ENCODE measurements around the gene FAM204A.

The FAM204A gene

DNA sequence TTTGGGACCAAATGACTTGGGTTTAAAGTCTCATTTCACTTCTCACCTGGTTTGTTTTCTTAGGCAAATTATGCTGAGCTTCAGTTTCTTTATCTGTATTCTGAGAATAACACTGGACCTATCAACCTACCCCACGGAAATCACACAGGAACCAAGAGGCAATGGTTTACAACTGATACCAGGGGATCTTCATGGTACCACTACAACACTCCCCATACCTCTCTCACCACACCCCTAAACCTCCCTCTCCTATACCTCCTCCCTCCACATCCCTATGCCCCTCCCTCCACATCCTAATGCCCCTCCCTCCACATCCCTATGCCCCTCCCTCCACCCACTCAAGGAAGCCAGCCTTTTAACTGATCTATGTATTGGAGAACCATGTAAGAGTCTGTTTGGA lies 9.9 kb downstream of the FAM204A start:
- DNase-seq (ENCODE audit: low read depth in 2 of 3, low spot score in 1 of 3), result no peak

DNA sequence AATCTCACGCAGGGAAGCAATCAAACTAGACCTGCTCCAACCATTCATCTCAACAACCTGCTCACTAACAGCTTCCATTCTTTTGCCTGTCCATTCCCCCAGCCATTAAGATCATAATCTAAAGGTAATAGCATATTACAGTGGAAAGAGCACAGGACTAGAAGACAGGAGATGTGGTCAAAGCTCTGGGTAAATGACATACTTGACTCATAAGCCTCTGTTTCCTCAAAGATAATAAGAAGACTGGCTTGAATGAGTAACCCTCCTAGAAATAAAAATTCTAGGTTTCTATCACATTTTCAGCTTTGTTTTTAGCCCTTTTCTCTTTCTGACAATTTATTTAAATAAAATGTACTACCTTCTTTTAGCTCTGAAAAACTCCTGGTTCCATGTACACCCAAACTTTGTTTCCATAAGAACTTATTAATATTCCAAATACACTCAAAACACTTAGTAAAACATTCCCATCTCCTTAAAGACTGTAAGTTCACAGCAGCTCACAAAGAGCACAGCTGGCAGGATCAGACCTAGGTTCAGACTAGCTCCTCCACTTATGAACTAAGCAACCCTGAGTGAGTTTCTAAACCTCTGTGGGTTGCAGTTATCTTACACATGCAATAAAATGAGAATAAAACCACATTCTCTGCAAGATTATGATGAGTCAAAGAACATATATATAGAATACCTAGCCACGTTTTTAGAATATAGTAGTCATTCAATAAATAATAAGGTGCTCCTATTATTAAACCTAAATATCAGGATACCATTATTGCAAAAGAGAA lies 11.6 kb downstream of the FAM204A start:
- DNase-seq (ENCODE audit: low read depth in 2 of 3, low spot score in 1 of 3), result no peak

GRCh38 chr10:118324140-118324539 lies 18.0 kb downstream of the FAM204A start:
- no peak for DNase-seq (ENCODE audit: low read depth in 2 of 3, low spot score in 1 of 3)

GRCh38 chr10:118321724-118322575 lies 20.2 kb downstream of the FAM204A start:
- no peak for DNase-seq (ENCODE audit: low read depth in 2 of 3, low spot score in 1 of 3)

- no peak for DNase-seq (ENCODE audit: low read depth in 2 of 3, low spot score in 1 of 3)
These were observed 26.5 kb downstream of the FAM204A start for GRCh38 chr10:118315629-118316028.

DNA sequence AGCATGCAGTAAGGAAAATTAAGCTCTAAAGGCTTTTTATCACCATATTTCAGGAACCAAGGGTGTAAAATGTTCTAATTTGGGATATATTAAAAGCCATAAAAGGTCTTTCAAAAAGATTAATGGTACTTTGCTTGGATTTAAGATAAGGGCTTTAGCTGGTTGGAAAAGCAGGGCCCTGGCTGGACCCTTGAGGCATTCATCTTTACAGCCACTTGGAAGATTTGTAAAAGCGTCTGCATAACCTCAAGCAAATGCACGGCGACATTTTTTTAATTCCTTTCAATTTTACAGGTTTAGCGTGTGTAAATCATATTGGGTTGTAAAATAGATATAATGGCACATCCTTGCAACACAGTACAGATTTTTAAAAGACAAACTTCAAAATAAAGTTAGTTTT lies 27.2 kb downstream of the FAM204A start:
- DNase-seq (ENCODE audit: low read depth in 2 of 3, low spot score in 1 of 3), result no peak

GRCh38 chr10:118311505-118311904 lies 30.6 kb downstream of the FAM204A start:
- DNase-seq (ENCODE audit: low read depth in 2 of 3, low spot score in 1 of 3), result no peak

DNA sequence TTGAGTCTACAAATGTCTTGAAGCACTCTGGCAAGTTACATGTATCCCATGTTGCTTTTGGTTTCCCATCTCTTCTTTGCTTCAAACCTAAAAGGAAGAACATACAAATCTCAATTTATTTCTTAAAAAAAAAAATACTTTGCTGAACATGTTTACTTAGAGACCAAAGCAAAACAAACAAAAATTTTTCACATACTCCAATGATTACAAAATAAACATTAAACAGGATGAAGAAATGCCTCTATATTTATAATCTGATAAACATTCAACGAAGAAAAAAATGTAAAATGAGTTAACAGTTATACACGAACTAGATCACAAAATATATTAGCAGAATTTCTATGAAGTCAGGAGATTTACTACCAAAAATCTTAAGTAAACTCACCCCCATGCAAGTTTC lies 31.3 kb downstream of the FAM204A start:
- no peak for DNase-seq (ENCODE audit: low read depth in 2 of 3, low spot score in 1 of 3)

- DNase-seq (ENCODE audit: low read depth in 2 of 3, low spot score in 1 of 3), result no peak
These were observed 32.2 kb downstream of the FAM204A start for GRCh38 chr10:118309911-118310310.

- no peak for DNase-seq (ENCODE audit: low read depth in 2 of 3, low spot score in 1 of 3)
These were observed 33.5 kb downstream of the FAM204A start for GRCh38 chr10:118308664-118309063.

GRCh38 chr10:118307859-118308258 lies 34.3 kb downstream of the FAM204A start:
- no peak for DNase-seq (ENCODE audit: low read depth in 2 of 3, low spot score in 1 of 3)

DNA sequence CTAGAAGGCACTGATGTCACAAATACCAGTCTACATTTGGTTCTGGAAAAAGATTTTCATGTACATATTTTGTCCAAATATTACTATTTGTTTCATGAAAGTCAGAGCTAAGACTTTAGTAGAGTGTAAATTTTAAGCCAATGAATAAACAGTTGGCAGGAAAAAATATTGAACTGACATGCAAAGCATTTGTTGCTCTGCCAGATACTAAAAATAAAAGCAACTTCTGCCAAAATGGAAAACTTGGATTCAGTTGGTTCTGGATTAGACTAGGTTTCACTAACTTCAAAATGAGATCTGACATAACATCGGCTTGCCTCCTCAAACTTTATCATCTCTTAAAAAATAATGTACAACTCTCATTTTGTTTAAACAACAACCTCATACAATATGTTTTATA lies 34.9 kb downstream of the FAM204A start:
- no peak for DNase-seq (ENCODE audit: low read depth in 2 of 3, low spot score in 1 of 3)

DNA sequence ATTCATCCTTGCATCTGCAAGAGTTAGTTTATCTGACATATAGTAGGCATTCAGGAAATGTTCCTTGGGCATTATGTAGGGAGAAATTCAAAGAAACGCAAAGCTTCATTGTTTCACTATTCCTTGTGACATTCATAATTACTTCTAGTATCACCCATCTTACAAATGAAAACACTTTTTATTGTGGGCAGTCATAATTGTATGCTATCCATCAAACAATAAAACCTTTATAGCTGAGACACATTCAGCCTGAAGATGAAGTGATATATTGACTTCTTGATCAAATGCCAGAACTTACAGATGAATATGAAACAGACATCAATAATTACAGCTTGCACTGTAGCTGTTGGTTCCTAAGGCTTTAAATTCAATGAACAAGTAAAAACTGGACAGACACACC lies 36.4 kb downstream of the FAM204A start:
- no peak for DNase-seq (ENCODE audit: low read depth in 2 of 3, low spot score in 1 of 3)

DNA sequence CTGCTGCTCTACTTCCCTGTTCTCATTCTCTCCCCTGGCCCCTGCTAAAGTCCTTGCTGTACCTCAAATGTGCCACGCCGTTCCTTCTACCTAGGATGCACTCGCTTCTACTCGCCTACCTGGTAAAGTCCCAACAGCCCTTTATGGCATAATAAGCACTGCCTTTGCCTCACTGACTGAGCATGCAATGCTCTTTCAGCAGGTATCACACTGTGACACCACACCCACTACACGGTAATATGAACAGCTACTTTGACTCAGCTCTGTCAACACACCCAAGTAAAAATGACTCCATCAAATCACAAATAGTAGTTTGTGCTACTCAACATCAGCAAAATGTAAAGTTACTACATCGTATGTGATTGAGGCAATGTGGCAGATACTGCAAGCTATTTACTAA lies 37.6 kb downstream of the FAM204A start:
- DNase-seq (ENCODE audit: low read depth in 2 of 3, low spot score in 1 of 3), result no peak

DNA sequence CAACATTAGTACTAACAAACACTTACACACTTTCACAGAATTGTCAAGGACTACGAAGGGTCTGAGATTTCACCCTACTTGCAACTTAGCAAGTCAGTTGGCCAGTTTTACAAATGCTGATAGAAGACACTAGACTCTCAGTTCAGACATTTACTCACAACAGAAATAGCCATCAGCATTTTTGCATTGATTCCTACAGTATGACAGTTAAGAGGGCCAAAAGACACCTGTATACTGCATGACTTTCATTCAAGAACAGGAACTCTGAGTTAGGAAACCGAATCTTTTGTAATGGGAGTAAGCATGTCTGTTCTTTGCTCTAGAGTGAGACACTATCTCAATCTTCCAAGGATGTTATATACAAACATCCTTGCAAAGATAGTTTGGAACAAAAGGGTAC lies 40.9 kb downstream of the FAM204A start:
- no peak for DNase-seq (ENCODE audit: low read depth in 2 of 3, low spot score in 1 of 3)

- DNase-seq (ENCODE audit: low read depth in 2 of 3, low spot score in 1 of 3), result no peak
These were observed 41.8 kb downstream of the FAM204A start for GRCh38 chr10:118300320-118300719.

DNA sequence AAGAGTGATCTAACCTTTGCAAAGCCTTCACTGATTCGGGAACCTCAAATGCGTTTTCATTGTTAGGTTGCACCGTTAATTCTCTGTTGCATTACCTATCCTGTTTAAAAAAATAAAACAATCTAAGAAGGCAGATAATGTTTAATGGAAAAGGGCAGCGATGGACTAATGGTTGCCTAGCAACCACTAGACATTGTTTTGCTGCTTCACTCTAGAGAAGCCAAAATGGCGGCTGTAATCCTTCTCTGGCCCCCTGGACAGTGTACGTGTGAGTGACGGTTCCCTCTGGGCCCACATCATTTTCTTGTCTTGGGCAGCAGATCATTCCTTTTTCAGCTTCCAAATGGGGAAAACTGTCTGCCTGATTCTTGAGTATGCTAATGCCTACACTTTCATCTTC lies 43.3 kb downstream of the FAM204A start:
- DNase-seq (ENCODE audit: low read depth in 2 of 3, low spot score in 1 of 3), result no peak

- DNase-seq (ENCODE audit: low read depth in 2 of 3, low spot score in 1 of 3), result no peak
These were observed 51.0 kb downstream of the FAM204A start for GRCh38 chr10:118291122-118291521.

DNA sequence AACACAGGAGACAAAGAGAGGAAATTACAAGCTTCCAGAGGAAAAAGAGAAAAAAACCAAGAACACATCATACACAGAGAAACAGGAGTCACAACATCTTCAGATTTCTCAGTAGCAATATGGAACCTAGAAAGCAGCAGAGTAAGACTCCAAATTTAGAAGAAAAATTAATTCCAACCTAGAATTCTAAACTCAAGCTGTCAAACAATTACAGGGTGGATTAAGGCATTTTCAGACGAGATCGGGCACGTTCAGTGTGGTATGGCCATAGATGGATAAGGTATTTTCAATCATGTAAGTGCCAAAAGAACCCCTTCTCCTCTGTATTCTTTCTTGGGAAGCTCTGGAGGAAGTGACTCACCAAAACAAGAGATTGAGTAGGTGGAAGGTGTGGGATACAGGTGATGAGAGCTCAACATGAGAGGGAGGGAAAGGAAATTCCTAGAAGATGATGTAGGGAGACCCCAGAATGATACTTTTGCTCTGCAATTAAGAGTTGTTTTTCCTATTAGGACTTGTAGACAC lies 51.6 kb downstream of the FAM204A start:
- no peak for DNase-seq (ENCODE audit: low read depth in 2 of 3, low spot score in 1 of 3)

DNA sequence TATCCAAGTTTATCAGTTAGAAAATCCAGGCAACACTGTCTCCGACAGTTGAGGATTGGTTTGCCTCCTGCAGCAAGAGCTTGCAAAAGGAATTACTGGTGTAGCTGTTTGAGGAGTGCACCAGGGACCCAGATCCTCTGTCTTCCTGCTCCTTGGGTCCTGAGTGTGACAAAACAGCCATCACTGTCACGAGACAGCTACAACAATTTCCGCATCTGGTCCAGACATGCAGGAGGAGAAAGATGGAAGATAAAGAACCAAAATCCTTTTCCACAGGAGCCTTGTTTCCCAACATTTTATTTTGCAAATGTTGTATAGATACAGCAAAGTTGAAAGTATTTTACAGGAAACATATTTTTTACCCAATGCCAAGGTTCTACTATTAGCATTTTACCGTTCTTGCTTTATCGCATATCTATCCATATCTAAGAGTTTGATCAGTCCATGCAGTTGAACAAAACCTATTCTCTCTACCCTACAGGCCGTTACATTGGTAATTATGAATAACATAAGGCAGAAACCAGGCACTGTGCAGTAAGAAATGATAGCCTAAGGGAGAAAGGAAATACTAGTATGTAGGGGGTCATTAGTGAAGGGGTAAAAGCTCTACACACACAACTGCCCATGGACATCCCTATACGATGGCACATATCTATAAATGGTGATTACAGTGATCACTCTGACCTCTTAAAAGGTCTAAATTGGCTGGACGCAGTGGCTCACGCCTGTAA lies 54.9 kb downstream of the FAM204A start:
- DNase-seq (ENCODE audit: low read depth in 2 of 3, low spot score in 1 of 3), result no peak

DNA sequence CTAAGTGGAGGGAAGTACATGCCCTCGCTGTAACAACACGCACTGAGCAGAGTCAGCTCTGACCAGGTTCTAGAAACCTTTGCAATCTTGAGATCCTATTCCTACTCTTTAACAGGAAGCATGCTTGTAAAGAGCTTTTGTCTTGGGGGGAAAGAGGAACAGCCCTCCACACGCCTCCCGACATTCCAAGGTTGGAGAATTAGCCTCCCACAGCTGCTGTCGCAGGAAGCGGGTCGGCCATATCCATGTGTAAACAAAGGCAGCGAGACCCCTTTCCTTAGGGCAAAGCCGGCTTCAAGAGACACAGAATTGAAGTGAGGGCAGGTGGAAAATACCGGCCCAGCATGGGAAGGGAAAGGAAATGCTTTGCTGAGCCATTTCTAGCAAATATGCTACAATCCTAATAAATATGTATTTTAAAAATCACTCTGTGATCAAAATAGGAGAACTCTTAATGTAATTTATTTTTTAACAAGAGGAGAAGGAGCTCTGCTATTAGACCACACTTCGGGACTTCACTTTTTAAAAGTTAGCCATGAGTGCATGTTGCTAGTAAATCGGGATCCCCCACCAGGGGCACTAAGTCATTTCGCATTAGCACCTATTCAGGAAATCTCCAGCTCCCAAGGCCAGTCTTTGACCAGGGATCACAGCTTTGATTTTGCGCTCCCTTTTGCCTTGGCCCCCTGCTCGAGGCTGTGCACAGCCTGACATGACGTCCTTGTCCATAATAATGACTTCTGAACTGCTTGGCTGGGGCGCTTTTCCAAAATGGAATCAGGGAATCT lies 55.9 kb downstream of the FAM204A start:
- no peak for DNase-seq (ENCODE audit: low read depth in 2 of 3, low spot score in 1 of 3)
